GM18907 (cell line): ENCODE results near the gene TNFRSF13B.
"Not testable (repeated sequence)": the region's sequence is repeated elsewhere in the genome, so short reads cannot be mapped to it uniquely, and the experiment has no call there.

Source experiments
- ATAC-seq: cut with Tn5 transposase; IDR thresholded peaks from one replicate; pipeline ENCODE4 v1.9.1; 2021; ENCODE audit warnings: mild to moderate bottlenecking, moderate library complexity; ENCODE audit not compliant: unreplicated experiment

Gene TNFRSF13B

DNA sequence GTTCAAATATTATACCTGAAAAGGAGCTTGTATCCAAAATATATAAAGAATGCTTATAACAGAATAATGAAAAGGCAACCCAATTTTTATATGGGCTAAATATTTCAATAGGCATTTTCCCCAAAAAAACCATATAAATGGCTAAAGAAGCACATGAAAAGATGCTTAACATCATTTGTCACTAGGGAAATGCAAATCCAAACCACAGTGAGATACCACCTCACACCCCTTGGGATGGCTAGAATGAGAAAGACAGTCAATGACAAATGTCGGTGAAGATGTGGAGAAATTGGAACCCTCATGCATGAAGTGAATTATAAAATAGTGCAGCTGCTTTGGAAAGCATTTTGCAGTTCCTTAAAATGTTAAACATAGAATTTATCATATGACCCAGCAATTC is 3.1 kb downstream of the TNFRSF13B start:
- ATAC-seq: no peak

DNA sequence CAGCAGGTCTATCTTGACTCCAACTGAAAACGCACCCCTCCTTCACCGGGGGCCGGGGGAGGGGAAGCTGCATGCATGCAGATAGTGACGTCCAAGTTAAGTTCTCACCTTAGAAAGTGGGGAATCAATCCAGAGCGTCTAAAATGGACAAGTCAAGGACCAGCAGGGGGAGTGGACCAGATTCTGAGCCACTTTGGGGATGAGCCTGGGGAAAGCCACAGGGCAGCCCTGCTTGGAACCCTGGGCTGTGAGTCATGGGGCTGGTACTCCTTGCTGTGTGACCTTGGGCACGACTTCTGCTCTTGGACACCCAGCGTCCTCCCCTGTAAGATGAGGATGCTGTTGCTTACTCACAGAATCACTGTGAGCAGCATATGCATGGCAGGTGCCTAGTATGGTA is 9.1 kb downstream of the TNFRSF13B start:
- no peak for ATAC-seq

DNA sequence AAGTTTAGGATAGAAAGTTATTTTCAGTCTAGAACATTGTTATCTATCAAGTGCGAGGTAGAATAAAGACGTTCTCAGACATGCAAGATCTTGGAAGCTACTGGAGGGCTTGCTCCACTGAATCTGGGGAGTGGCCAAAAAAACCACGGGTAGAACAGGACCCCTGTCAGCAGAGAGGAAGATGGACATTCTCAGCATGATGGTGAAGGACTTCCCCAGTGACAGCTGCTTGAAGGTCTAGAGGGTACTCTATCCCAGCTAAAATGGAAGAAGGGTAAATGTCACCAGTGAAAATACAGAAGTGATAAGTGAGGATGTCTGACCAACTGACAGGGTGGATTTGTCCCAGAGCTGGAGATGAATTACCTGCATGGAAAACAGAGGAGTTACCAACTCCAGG is 10.1 kb downstream of the TNFRSF13B start:
- ATAC-seq: no peak

DNA sequence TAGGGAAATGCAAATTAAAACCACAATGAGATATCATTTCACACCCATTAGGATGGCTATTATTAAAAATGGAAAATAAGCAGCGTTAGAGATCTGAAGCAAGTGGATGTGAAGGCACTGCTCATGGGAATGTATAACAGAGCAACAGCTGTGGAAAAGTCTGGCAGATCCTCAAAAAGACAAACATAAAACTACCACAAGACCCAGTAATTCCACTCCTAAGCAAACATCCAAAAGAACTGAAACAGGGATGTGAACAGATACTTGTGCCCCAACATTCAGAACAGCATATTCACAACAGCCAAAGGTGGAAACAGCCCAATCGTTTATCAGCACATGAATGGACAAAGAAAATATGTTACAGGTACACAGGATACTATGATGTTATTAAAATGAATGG is 10.9 kb downstream of the TNFRSF13B start:
- not testable (repeated sequence) for ATAC-seq

DNA sequence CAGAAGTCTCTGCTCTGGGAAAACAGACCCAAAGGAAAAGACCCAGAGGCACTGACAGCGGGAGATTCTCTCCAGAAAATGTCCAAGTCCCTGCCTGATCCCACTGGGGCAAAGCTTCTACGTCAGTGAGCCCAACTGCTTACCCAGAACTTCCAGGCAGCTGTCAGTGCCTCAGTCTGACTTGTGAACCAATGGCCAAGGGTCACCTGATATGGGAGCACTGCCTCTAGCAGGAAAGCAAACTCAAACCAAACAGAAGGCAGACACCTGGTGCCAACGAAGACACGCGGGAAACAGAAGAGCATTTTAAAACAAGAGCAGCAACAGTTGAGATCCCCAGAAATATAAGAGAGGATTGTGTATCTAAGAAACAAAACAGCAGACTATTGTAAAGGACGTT is 16.9 kb downstream of the TNFRSF13B start:
- not testable (repeated sequence) for ATAC-seq

DNA sequence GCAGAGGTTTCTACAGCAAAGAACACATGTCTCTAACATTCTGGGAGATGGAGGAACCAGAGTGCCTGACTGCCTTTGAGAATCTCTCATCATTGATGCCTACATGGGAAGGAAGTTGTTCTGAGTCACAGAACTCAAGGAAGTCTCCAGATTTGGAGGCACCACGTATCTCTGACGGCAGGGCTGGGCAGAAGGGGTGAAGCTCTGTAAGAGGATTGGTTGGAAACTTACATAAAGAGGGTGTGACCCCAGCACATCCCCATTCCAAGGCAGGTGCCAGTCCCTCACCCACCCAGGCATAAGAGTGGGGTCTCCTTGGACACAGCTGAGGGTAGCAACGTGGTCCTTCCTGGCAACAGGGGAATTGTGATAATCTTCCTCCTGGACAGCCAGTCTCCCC is 17.4 kb downstream of the TNFRSF13B start:
- no peak for ATAC-seq

DNA sequence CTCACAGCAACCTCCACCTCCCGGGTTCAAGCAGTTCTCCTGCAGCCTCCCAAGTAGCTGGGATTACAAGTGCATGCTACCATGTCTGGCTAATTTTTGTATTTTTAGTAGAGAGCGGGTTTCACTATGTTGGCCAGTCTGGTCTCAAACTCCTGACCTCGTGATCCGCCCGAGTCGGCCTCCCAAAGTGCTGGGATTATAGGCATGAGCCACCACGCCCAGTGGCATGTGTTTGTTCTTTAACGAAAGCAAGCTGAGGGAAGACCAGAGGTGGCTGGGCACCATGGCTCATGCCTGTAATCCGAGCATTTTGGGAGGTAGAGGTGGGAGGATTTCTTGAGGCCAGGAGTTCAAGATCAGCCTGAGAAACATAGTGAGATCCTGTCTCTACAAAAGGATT is 18.1 kb downstream of the TNFRSF13B start:
- no peak for ATAC-seq

DNA sequence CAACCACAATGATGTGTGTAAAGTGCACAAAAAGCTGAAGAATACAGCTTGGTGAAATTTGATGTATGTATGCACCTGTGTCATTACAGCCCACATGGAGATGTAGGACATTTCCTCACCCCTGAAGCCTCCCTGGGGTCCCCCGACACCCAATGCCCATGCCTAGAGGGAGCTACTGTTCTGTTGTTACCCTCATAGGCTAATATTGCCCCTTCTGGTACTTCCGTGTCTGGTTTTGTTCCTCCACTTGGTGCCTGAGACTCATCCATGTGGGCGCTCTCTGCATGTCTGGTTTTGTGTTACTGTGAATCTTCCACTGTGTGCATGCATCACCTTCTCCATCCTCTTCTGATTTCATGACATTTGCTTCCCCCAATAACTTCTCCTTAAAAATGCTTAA is 18.6 kb downstream of the TNFRSF13B start:
- ATAC-seq: no peak

DNA sequence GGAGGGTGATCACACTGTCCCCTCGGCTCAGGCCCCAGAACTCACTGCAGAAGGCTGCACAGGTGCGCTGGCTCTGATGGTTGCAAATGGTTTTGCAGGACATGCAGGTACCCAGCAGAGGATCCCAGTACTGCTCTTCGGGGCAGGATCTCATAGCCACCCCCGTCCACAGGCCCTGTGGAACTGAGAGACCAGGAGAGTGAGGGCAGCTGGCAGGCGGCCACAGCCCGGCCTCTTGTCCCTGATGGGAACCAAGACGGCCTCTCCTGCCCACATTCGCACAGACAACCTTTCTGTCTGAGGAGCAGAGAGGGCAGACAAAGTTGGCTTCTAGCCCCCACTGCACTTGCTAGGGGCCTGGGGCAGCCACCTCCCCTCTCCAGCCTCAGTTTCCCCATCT is 19.5 kb downstream of the TNFRSF13B start:
- ATAC-seq: no peak

DNA sequence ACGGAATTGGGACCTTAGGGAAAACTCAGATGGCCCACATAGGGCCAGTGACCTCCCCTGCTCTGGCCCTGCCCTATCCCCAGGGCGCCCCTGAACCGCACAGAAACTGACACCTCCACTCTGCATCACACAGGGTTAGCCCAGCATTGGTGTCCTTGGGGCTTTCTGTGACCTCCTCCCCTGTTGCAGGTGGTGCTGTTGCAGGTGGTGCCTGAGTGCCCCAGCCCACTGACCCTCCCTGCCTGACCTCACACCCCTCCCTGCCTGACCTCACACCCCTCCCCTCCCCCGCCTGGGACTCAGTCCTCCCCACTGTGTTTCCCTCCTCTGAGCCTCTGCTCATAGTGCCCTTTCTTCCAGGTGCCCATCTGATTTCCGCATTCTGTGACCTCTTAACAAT is 21.4 kb downstream of the TNFRSF13B start:
- ATAC-seq: no peak

DNA sequence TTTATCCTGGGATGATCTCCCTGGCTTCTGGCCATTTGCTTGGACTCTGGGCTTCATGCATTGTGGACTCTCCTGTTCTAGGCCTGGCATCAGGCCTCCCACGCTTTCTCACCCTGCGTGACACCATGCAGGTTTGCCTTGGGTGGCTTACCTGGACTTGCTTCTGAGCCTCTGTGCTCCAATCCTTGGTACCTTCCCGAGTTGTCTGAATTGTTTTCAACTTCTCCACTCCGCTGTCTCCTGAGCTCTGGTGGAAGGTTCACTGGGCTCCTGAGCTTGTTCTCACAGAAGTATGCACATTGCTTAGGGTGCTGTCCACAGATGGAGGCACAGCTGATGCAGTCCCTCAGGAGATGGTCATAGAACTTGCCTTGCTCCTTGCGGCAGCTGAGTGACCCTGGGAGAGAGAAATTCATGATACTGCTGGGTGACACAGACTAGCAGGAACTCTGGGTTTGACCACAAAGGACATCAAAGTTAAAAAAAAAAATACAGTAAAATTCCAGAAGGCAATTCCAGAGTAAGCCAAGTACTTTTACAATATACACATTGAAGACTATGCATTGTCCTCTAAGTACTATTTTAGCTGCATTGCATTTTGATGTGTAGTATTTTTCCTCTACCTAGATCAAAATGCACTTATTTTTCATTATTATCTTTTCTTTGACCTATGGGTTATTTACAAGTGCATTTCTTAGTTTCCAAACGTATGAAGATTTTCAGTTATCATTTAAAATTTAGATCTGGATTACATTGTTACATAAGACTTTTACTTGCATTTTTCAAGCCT is 23.1 kb downstream of the TNFRSF13B start:
- no peak for ATAC-seq

DNA sequence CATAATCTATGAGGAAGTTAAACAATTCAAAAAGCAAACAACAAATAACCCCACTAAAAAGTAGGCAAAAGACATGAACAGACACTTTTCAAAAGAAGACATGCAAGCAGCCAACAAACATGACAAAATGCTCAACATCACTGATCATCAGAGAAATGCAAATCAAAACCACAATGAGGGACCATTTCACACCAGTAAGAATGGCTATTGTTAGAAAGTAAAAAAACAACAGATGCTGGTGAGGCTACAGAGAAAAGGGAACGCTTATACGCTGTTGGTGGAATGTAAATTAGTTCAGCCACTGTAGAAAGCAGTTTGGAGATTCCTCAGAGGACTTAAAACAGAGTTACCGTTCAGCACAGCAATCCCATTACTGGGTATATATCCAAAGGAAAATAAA is 24.4 kb downstream of the TNFRSF13B start:
- ATAC-seq: peak; percentile 40

DNA sequence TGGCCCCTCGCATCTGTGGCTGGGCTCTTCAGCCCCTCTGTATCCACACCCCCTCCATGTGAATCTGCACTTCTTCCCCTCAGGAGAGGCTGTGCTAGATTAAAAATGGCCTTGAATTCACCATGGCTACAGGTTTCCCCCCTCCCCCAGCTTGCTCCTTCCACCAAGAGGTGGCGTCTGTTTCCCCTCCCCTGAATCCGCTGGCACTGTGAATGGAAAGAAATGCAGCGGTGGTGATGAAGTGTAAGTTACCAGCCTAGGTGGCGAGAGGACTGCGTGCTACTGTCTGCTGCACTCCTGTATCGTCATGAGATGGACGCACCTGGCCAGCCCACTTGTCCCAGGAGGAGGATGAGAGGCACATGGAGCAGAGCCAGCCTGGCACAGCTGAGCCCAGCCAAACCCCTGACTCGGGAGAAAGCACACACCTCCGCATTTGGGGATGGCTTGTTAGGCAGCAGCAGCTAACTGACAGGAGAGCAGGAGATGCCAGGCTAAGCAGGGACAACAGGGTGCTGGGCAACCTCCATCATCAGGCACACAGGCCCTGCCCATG is 26.2 kb downstream of the TNFRSF13B start:
- no peak for ATAC-seq

DNA sequence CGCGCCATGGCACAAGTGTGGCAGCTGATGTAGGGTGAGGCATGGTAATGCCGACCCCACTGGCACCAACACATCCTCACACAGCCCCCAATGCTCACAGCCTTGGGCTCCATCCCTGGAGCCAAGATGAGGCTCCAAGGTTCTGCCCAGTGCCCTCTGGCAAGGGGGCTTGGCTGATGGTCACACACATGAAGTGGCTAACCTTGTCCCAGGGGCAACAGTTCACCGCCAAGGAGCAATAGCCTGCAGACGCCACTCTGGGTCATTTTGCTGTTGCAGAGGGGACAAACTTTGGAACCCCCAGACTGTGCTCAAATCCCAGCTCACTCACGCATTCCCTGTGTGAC is 26.8 kb downstream of the TNFRSF13B start:
- ATAC-seq: no peak

DNA sequence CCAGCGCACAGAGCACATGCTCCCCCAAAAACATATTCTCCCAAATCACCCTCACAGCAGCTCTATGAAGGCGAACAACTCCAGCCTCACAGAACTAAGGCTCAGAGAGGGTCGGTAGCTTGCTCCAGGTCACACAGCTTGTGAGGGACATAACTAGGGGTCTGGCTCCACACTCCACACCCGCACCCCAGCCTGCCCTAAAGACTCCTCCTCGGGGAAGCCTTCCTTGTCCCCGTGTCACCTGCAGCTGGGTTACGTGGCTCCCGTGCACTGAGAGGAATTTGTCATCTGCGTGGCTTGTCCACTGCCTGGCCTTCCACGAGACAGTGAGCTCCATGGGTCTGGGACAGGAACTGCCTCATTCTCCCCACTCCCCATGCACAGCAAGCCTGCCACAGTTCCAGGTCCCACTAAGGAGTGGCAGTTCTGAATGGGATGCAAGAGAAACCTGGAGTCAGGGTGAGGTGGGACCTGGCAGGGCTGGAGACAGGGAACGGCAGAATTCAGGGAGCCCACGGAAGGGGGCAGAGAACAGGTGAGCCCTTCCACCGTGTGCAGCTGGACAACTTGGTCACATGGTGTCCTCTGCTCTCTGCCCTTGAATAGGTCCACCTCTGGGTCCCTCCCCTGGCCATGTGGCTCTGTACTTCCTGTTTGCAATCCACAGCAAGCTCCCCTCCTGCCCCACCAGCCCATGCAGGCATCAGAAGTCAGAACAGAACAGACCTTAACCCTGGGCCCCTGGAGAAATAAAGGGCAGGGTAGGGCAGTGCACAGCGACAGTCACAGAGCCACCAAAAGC is 27.4 kb downstream of the TNFRSF13B start:
- ATAC-seq: no peak

DNA sequence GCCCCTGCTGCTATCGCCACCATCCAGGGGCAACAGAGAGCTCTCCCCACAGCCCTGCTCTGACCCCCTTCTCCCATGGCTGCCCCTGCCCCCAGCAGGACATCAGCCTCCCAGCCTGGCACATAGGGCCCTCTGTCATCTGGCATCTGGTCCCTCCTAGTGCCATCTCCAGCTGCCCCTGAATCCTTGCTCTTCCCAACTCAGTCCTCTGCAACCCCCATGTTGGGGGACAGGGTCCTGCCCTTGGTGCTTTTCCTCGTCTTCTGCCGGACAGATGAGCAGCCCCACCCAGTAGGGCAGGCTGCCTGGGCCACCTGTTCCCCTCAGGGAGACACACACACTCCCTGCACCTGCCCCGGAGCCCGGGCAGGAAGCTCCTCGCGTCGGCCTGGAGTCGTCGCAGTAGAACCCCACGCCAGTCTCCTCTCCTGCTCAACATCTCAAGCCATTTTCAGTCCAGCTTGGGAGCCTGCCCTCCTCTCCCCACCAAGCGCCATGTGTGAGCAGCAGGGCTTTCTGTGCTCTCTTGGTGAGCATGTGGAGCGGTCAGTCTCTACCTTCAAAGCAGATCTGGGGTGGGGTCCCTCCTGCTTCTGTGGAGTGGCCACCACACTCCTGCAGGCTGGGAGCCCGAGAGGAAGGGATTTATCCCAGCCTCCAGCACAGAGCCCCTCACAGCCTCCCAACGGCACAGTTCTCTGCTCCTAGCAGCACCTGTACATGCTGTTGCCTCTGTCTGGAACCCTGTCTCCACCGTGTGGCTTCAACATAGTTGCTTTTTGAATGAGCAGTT is 28.2 kb downstream of the TNFRSF13B start:
- no peak for ATAC-seq

DNA sequence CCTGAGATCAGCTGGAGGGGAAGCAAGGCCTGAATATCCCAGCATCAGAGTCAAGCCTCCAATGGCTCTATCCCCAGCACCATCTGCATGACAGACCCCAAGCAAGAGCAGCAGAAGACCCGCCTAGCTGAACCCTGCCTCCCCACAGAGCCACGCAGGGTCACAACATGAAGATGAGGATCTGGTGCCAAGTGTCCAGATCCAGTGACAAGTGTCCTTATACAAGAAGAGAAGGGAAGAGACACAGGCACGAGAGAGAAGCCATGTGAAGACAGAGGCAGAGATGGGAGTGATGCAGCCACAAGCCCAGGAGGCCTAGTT is 28.9 kb downstream of the TNFRSF13B start:
- no peak for ATAC-seq

DNA sequence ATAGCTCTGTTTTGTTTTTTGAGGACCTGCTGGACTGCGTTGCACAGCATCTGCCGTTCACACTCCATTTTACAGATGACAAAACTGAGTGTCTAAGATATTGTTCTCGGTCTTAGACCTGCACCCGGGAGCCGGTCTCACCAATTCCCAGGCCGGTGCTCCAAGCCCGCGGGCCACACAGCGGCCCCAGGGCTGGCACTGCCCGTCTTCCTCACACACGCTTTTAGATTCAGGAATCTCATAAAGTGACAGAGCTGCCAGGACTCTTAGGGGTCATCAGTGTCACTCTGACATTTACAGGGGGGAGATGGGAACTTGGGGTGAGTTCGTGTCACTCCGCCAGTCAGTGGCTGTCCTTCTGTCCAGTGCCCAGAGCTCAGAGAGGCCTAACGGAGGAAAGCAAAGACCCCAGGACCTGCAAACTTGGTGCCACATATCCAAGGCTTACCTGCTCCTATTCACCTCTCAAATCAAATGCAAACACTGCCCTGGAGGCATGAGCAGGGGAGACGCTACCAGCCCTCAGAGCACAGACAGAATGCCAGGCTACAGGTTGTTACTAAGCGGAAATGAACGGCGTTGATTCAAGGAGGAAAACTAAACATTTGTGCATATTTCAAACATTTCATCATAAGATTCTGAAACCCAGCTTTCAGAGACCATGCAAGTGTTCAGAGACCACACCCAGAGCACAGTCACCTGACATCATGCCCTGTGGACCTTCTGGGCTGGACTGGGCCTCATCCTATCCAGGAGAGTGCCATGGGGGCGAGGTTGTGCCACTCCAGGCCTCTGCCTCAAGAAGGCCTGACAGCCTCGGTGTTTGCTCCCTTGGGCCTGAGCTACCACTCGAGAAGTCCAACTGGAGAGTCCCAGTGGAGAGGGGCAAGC is 29.5 kb downstream of the TNFRSF13B start:
- ATAC-seq: no peak

DNA sequence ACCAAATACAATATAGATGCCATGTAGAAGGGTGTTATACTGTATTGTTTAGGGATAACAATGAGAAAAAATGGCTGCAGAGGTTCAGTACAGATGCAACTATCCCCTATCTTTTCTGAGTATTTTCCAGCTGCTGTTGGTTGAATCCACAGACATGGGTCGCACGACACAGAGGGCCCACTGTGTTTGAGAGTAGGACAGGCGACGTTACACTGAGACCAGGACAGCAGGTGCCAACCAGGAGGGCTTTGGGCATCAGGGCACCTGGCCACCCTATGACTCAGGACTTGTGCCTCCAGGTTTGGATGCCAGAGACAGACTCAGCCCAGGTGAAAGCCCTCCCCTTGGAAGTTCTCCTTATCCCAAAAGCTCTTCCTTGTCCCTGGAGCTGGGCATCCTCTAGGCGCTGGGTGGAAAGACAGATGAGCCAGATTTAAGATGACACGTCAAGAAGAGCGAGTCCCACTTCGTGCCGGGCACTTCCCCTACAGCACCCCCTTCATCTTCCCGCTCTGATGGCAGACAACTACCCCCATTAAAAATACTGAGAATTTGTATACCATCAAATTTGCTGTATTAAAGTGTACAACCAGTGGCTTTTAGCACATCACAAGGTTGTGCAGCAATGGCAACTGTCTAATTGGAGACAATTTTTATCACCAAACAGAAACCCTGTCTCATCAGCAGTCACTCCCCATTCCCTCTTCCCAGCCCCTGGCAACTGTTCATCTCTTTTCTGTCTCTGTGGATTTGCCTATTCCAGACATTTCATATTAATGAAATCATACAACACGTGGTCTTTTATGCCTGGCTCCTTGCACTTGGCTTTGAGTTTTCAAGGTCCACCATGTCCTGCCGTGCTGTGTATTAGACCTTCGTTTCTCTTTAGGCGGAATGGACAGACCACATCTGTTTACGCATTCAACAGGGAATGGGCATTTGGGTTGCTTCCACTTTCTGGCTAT is 30.6 kb downstream of the TNFRSF13B start:
- ATAC-seq: no peak
